H4 (cell line): ENCODE data around the gene SAE1. TPM values are rescaled to one million over a fixed set of nuclear protein-coding genes. Genes with fewer than 3 reads are reported as not detected.

Experiments
- DNase-seq: peaks from one replicate; pipeline ENCODE4 v3.0.0-alpha.2; 2015; ENCODE audit warnings: low spot score
- total RNA-seq: library from RNA; depleted of rRNA; stranded (reverse); fragments of >200 nt; shearing (Covaris generic); gene quantifications from 2 replicates; pipeline ENCODE4 v1.2.3, GENCODE V29; 2014

The SAE1 gene
- total RNA-seq, 1 experiment from 2014 or later = 362 TPM

DNA sequence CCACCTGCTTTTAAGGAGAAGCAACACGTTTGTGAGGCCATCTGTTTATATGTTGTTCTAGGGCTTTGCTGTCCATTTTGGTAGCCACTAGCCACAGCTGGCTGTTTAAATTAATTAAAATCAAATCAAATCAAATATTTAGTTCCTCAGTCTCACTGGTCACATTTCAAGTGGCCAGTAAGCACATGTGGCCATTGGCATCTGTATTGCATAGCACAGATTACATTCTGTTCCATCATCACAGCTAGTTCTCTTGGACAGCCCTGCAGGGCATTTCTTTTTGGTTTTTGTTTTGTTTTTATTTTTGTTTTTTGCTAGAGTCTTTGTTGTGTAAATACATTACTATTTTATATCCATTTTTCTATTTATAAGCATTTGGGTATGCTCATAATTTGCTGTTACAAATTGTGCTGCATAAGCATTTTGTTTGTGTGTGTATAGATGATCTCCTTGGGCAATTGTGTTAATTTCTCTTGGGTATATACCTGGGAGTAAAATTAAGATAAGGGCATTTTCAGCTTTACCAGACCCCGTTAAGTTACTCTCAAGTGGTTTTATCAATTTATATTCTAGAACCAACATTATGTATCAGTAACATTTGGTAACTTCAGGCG lies 31.3 kb downstream of the SAE1 start:
- no peak for DNase-seq

DNA sequence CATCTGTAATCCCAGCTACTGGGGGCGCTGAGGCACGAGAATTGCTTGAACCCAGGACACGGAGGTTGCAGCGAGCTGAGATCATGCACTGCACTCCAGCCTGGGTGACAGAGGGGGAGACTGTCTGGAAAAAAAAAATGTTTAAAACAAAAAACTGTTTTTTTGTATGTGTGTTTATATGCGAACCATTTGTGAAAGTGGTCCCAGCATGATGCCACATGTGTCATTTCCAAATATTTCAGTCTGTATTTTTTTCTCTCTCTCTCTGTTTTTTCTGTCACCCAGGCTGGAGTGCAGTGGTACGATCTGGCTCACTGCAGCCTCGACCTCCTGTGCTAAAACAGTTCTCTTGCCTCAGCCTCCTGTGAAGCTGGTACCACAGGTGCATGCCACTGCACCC lies 37.4 kb downstream of the SAE1 start:
- DNase-seq = no peak

DNA sequence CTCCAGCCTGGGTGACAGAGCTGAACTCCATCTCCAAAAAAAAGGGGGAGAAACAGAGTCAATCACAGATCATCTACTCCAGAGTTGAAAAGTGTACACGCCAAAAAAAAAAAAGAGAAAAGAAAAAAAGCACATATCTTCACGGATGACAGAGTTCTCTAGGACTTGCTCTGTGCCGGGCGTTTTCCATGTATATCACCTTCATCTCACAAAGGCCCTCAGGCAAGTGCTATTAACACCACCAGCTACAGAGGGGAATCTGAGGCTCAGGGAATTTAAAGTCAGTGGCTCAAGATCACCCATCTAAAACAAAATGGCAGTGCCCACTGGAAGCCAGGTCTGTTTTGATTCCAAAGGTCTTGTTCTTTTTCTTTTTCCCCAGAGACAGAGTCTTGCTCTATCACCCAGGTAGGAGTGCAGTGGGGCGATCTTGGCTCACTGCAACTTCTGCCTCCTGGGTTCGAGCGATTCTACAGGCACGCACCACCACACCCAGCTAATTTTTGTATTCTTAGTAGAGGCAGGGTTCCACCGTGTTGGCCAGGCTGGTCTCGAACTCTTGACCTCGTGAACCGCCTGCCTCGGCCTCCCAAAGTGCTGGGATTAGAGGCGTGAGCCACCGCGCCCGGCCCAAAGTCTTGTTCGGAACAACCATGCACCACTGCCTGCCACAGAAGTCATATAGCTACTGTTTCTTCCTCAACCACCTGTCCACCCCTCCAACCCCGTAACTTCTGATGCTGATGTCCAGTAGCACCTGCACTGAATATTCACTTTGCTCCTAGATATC lies 42.2 kb downstream of the SAE1 start:
- DNase-seq = no peak

DNA sequence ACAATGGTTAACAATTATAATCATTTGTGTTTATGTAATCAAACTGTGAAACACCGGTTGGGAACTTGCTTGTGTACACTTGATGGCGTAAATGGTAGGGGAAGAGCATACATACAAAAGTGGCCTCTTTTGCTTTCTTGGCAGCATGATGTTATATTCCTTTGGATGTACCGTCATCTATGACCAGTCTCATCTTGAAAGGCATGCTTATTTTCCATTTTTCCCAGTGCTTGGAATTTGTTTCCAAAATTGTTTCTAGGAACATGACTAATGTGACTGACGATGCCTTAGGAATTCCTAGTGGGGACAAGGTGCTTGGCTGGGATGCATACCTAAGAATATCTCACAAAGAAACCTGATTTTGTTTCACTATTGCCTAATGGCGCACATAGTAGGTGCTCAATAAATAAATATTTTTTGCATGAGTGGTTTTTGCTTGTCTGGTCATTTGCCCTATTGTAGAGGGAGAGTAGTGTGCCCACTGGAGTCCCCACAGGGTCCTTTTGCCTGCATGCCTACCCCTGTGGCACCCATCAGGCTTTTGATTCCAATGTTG lies 45.5 kb downstream of the SAE1 start:
- no peak for DNase-seq

DNA sequence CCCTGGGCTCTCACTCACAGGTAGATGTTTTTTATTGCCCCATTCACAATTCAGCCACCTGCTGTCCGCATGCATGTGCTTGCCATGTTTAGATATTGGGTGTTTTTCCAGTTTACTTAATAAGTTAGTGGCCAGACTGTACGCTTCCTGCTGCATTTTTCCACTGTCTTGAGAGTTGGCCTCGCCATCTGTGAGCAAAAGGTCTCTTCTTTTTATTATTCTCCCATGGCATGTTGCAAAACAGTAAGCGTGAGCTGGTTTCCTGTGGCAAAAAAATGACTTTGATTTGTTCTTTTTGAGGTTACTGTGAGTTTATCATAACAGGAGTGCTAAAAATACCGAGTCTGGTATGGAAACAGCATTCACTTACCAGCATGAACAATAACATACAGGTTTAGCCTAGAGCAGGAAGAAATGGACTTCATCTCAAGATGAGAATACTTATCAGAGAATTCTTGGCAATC lies 46.0 kb downstream of the SAE1 start:
- no peak for DNase-seq

DNA sequence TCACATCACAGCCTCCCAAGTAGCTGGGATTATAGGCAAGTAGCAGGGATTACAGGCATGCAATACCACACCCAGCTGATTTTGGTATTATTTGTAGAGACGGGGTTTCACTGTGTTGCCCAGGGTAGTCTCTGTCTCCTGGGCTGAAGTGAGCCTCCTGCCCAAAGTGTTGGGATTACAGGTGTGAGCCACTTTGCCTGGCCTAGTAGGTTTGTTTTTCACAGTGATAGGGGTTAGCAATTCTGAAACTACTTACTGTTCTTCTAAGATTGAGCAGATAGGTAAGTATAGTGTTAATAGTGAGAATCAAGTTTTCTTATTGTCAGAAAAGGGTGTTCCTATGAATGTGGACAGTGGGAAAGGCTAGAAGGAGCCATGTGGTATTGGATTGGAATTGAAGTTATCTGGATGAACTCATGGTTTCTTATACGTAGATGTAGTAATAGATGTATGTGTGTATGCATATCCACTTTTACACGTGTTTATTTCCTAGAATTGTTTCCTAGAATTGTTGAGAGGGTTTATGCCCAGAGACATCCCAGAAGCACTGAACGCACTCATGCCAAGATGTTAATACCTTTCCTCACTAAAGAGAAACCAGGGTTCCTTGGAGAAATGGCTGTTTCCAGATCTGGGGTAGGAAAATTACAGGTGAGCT lies 49.1 kb downstream of the SAE1 start:
- no peak for DNase-seq

DNA sequence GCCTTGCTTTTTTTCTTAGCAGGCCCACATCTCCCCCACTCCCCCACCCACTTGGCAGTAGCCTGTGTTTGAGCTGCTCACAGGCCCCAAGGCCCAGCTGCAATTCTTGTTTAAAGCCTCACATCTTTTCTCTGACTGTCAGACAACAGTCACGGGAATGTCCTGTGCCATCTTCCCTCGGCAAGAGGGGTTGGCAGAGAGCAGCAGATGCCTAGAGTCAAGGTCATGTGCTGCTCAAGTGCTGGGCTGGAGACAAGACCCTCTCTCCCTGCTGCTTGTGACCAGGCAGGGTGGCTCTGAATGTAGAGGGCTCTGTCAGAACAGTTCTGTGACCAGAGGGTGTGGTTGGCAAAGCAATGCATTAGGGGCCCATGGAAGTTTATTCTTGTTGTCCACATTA lies 53.0 kb downstream of the SAE1 start:
- DNase-seq = no peak

DNA sequence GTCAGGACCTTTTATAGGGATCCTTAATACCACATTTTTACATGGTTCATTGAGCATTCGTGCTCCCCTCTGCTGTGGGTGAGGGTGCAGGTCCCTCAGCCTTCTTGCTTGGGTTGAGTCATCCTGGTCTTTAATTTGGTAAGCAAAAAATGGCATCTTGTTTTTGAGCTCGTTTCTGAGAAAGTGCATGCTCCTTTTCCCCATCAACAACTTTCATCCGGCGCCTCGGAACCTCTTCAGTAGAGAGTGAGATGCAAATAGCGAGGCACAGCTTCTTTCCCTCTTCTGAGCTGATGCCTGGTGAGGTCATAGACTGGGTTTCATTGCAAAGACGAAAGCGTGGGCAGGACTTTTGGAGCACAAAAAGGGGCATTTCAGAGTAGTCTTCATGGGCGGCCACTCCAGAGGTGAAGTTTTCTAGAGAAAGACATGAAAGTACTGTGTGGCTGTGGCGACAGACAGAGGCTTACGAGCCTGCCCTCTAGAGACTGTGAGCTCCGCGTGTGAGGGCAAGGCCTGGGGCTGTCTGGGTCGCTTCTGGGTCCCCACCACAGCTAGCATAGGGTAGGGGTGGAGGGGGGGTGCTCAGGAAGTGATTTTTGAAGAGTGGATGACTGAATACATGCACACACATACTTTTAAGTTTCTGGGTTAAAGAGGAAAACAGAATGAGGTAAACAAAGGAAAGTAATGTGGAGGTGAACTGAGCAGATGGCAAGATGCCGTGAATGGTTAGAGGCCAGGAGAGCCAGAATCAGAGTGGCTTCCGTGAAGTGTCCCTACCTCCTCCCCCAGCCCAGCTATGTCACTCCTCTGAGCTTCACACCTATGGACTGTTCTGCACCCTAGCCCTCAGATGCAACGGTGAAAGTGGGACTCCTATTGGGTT lies 56.1 kb downstream of the SAE1 start:
- no peak for DNase-seq

DNA sequence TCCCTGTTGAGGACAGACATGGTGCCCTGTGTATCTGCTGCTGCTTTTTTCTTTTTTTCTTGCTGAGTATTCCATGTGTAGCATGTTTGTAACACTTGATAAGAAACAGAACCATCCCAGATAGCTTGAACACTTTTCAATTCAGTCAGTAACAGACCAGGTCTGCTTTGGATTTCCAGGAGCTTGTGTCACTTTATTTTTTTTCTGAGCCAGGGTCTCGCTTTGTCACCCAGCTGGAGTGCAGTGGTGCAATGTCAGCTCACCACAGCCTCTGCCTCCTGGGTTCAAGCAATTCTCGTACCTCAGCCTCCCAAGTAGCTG lies 56.7 kb downstream of the SAE1 start:
- no peak for DNase-seq

DNA sequence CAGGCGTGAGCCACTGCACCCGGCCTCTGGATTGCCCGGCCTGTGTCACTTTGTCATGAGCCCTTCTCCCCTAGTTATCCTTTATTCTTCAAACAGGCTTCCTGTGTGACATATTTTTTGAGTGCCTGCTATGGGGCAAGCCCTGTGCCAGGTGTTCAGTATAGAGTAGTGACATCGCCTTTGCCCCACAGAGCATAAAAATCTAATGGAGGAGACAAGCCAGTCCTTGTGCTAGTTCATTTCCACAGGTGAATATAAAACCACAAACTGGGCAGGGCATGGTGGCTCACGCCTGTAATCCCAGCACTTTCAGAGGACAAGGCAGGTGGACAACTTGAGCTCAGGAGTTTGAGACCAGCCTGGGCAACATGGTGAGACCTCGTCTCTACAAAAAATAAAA lies 57.2 kb downstream of the SAE1 start:
- no peak for DNase-seq

DNA sequence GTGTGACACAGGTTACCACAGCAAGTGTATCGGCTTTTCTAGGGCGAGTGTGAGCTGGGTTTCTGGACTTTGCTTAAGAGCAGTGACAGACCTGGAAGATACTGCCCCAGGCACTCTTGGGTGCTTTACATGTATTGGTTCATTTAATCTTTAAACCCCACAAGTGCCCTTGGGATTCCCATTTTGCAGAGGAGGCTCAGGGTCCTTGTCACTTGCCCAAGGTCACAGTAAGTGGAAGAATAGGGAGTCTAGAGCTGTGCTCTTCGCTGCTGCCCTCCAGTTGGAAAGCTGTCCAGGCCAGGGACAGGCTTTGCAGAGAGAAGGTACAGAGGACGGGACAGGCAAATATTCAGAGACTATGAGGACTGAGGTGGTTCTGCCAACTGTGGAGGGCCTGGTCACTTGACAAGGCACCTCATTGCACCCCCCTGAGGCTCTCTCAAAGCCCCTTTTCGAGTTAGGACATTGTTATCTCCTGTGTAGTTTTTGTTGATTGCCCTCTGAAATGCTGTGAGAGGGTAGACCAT lies 57.9 kb downstream of the SAE1 start:
- DNase-seq = no peak

DNA sequence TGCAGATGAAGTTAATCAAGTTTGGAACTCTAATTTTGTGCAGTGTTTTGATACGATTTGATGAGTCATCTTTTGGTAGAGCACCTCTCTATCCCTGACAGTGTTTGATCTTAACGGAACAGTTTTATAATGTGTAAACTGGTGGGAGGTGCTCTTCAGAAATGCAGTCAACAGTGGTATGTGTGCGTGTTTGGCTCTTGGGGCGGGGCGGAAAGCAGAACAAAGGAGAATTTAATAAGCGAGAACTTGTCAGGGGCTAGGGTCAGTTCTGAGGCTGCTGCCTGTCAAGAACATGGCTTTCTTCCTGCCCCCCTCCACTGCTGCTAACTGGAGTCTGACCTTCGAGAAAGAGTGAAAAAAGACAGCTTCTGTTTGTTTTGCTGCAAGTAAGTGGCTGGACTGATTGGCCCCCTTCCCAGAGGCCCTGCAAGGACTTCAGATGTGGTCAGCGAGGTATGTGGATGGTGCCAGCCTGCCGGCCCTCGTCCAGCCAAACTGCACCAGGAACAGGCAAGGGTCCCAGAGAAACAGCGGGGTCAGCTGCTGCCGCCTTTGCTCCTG lies 59.6 kb downstream of the SAE1 start:
- peak; percentile 93 for DNase-seq

DNA sequence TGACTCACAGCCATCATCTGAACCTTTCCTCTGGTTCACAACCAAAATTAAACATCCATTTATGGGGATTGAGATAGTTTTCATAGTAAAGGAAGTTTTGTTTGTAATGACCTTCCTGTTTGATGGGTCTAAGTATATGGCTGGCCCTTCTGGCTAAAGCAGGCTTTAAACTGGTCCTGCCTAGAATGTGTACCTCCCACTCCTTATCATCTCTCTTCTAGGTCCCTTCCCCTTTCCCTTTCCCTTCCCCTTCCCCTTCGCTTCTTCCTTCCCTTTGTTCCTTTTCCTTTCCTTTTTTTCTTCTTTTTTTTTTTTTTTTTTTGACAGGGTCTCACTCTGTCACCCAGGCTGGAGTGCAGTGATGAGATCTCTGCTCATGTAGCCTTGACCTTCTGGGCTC lies 64.8 kb downstream of the SAE1 start:
- DNase-seq = no peak

DNA sequence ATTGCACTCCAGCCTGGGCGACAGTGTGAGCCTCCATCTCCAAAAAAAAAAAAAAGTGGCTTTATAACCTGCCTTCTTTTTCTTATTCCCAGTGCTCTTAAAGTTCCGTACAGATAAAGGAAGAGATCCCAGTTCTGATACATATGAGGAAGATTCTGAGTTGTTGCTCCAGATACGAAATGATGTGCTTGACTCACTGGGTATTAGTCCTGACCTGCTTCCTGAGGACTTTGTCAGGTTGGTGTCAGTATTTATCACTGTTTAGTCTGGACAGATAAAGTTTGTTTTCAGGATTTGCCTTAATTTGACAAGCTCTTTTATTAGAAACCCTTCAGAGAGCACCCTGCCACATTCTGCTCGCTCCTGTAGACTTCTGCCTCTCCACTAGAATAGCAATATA lies 66.5 kb downstream of the SAE1 start:
- DNase-seq = no peak

DNA sequence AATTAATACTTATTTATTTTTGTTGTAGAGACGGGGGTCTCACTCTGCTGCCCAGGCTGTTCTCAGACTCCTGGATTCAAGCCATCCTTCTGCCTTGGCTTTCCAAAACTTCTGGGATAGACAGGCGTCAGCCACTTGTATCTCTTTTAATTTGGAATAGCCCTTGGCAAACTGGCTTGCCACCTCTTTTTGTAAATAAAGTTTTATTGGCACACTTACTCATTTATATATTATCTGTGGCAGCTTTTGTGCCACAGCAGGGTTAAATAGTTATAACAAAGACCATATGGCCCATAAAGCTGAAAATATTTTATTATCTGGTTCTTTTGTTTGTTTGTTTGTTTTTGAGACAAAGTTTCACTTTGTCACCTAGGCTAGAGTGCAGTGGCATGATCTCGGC lies 69.9 kb downstream of the SAE1 start:
- DNase-seq = no peak

DNA sequence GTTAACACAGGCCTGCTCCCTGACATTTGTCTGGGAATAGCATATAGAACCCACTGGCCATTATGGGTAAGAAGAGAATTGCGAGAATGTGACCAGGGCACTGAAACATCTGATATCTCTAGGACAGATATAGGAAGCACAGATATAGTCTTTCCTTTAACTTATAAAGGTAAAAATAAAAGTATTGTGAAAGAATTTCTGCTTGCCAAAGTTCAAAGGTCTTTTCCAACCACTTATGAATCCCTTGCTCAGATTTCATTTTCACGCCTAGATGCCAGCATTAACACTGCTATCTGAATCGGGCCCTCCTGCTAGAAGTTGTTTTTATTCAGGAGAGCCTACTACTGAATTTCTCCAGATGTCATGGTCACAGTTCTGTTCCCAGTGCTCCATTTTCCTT lies 72.6 kb downstream of the SAE1 start:
- no peak for DNase-seq

DNA sequence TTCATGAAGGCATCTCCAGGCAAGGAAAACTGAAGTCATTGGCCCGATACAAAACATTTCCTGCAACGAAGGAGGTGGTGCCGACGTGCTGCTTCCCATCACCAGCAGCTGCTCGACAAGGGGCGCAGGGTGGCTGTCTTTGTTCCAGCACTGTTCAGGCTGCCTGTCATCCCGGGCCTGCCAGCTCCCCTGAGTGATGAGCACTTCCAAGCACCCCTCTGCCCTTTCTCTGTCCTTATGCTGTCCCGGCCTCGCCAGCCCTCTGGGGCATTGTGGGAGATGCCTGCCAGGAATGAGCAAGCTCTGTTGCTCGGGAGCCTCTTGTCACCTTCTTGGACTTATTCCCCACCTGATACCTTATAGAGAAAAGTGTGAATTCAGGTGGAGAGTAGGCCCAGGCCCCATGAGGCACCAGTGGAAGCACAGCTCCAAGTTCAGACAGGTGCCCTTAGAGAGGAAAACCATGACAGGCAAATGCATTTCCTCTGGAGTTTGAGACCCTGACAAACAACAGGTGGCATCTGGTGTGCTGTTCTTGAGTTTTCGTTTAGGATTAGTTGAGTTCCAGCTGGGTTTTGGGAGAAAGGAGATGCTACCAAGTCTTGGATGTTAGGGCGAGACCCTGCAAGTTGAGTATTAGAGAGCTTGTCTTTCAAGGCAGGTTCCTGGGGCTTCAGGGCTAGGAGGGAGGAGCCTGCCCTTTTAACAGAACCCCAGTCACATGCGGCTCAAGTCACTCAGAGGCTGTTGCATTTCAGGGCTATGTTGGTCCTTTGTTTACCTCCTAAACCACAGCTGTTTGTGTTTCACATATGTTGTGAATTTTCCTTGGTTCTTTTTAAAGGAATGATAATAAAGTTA lies 78.9 kb downstream of the SAE1 start:
- peak; percentile 75 for DNase-seq

DNA sequence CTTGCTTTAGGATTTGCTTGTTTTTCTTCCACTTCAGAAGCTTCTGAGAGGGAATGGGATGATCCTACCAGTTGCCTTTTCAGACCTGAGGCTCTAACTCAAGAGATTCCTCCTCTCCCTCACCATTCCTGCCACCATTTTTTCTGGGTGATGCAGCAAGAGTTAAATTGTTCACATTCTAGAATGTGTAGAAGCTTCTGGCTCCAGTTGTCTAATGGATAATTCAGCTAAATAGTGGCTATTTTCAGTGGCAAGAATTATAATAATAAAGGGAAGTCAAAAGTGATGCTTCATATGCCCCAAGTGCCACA lies 79.5 kb downstream of the SAE1 start:
- DNase-seq = no peak

DNA sequence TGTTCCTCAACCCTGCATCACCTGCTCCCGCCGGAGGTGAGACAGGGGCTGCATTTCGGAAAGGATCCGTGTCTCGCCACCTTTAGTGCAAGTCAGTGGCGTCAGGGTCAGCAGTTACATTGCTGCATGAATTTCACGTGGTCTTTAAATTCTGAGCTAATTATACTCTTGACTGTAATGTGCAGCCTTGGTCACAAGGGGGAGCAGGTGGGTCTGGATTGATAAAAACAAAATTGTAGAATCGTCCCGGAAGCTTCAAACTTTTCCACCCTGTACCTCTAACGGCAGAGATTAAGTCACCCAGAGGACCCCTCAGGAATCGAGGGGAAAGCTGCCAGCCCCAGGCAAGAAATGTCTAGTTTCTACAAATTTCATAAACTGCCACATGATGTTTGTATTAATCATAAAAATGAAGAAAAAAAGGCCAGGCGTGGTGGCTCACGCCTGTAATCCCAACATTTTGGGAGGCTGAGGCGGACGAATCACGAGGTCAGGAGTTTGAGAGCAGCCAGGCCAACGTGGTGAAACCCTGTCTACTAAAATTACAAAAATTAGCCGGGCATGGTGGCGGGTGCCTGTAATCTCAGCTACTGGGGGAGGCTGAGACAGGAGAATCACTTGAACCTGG lies 80.2 kb downstream of the SAE1 start:
- DNase-seq = peak; percentile 79

DNA sequence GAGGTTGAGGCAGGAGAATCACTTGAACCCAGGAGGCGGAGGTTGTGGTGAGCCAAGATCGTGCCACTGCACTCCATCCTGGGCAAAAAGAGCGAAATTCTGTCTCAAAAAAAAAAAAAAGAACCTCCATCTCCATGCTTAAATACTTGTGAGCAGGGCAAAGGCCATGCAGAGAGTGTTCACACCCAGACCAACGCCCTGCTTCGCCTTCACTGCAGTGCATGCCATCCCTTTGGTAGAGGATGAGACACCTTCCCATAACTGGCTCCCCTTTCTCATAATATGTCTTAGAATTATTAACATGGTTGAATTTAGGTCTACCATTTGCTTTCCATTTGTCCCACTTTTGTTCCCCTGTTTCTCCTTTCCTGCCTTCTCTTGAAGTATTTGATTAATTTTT lies 84.9 kb downstream of the SAE1 start:
- DNase-seq = no peak
